ENCODE measurements around the gene OR2T35. TPM values are rescaled to one million over a fixed set of nuclear protein-coding genes. Genes with fewer than 3 reads are reported as not detected.

OR2T35 gene
- total and polyA plus RNA-seq, 2 of the 13 experiments (the other 11 are each of a cell fraction or from before 2014, with no cell fraction given) = not detected

- BruUV-seq (replicated peaks) = no TSS peak
- Histone ChIP-seq H4K20me1 (ENCODE audit: insufficient read depth, low read length) (no peaks in the 10 kb centered on the region), H3K4me3 (replicated peaks in 1 of 3; ENCODE audit: insufficient read depth in 1 of 3, low read depth in 2 of 3, low read length in 3 of 3) (no peak overlapping the region), H2AFZ (ENCODE audit: low read length) (no peak overlapping the region), H3K4me2 (ENCODE audit: low read depth, low read length) (no peak overlapping the region), H3K79me2 (ENCODE audit: insufficient read depth, low read length) (no peaks in the 10 kb centered on the region), H3K9me3 (ENCODE audit: low read length) (no peaks in the 10 kb centered on the region), H3K36me3 (replicated peaks in 1 of 2; ENCODE audit: control insufficient read depth in 1 of 2, insufficient read depth in 2 of 2, low read length in 2 of 2) (no peaks in the 10 kb centered on the region), H3K9ac (ENCODE audit: insufficient read depth, low read depth, low read length) (no peak overlapping the region), H3K27me3 (ENCODE audit: control insufficient read depth in 1 of 2, insufficient read depth in 2 of 2, low read length in 2 of 2) (no peaks in the 10 kb centered on the region; a peak in 1 of 5 replicates), H3K27ac (ENCODE audit: extremely low read length, insufficient read depth, low read length) (no peak overlapping the region), H3K4me1 (ENCODE audit: insufficient read depth, low read length) (no peaks in the 10 kb centered on the region)
- WGBS (ENCODE audit: low lambda C conversion rate) = 21% methylated on average over 4 of the region's 4 CpGs
- POLR2A ChIA-PET = no interaction called here
- no peak for FAIRE-seq
- ATAC-seq = no peak
- CTCF ChIA-PET (ENCODE audit: low intra/inter-chr PET ratio, low total read pairs) = no interaction called here
- intact Hi-C loops (cut with micrococcal nuclease; ENCODE audit: unreplicated experiment) (no loop called here), in situ Hi-C loops (cut with HindIII; ENCODE audit: extremely low pct_ligation_motif_present, low pct_unique_long_range_greater_than_20kb) (loop anchor here (10.0 kb wide), 1 partner anchor 70 kb away; no protein-coding TSS in a partner anchor)
- no peak for DNase-seq (ENCODE audit: low spot score)
- no peak for TF ChIP-seq PRDM4 (CRISPR knock-in tag; IDR thresholded peaks at IDR 0.05; ENCODE audit: borderline replicate concordance)
- no peak for TF ChIP-seq SIN3A (IDR thresholded peaks at IDR 0.05; ENCODE audit: borderline replicate concordance, low read depth, low read length)
- no peak for TF ChIP-seq ZGPAT (CRISPR knock-in tag; IDR thresholded peaks at IDR 0.05)
- TF ChIP-seq MLX (CRISPR knock-in tag; IDR thresholded peaks at IDR 0.05) = no peak
- no peak for TF ChIP-seq BATF2 (CRISPR knock-in tag; IDR thresholded peaks at IDR 0.05)
- no peak for TF ChIP-seq GABPB1 (CRISPR knock-in tag; IDR thresholded peaks at IDR 0.05)
These were observed 19.9 kb downstream of the OR2T35 start for GRCh38 chr1:248625166-248625565.
